ENCODE measurements around the gene MDK.
A peak's percentile ranks its signal among the peaks of the same experiment; 100 is the strongest.

MDK gene

GRCh38 chr11:46348566-46349401 lies 32.7 kb upstream of the MDK start:
- peak; percentile 85 for DNase-seq

DNA sequence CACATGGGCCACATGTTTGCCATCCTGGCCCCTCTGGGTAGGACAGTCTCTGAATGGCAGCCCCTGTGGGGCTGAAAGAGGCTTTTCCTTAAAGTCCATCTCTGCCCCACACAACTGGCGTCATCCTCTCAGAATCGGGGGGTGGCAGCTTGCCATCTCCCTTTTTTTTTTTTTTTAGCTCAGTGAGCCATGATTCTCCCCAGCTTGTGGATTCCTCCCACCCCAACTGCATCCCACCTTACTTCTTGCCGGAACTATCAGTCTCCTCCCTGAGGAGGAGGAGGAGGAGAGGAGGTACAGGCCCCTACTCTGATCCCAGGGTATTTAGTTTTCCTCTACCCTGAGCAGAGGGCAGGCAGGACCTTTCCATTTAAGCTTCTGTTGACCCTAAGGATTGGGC lies 30.8 kb upstream of the MDK start:
- no peak for DNase-seq

GRCh38 chr11:46351148-46351547 lies 30.3 kb upstream of the MDK start:
- DNase-seq = no peak

GRCh38 chr11:46351606-46352005 lies 29.9 kb upstream of the MDK start:
- no peak for DNase-seq

DNA sequence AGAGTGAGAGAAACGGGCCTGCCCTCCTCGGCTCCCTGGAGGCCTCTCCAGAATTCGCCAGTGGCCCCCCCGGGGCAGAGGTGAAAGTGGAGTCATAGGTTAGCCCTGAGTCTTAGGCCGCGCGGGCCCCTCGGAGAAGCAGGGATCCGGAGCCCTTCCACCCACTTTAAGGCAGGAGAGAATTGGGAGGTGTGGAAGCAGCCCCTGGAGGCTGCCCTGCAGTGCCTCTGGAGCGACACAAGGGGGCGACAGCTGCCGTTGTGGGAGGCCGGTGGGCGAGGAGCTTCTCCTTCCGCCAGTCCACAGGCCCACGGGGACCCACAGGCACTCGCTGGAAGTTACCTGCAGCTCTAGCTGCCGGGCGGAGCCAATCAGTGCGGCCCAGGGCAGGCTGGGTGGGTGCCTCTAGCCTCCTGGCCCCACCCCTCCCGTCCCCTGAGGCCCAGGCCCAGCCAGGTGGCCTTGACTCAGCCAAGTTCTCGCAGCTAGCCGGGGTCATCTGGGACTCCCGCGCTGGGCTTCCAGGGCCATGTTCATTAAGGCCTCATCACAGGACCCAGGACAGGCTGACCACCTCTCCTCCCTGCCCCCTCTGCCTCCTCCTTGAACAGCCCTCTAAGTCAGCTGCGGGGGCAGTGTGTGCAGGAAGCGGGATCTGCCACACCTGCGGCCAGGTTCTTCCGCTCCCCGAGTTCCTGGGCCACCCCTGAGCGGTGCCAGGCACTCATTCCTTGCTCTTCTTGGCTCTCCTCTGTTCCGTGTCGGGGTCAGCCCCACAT lies 29.2 kb upstream of the MDK start:
- DNase-seq = peak; percentile 71

- peak; percentile 48 for DNase-seq
Measured at GRCh38 chr11:46353698-46354097, 27.8 kb upstream of the MDK start.

DNA sequence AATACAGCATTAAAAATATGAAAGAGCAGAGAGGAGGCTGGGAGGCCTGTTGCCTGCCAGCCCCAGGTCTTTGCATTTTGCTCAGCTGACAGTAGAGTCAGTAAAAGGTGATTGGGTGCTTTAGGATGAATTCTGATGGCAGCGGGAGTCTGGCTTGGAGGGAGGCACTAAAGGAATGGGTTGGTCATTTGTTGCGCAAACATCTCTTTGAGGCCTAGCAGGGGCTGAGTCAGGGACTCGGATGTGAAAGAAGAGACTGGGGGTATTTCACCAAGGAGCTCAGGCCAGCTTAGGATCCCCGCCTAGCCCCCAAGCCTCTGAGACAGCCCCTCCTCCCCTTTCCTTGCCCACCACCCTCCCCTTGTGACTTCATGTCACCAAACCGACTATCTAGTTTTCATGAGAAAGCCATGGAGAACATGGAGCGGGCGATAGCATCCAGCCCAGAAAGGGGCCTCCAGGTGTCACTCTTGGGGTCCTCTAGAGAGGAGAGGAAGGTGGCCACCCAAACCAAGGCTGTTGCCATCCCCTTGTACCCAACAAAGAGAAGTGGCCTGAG lies 24.5 kb upstream of the MDK start:
- no peak for DNase-seq

DNA sequence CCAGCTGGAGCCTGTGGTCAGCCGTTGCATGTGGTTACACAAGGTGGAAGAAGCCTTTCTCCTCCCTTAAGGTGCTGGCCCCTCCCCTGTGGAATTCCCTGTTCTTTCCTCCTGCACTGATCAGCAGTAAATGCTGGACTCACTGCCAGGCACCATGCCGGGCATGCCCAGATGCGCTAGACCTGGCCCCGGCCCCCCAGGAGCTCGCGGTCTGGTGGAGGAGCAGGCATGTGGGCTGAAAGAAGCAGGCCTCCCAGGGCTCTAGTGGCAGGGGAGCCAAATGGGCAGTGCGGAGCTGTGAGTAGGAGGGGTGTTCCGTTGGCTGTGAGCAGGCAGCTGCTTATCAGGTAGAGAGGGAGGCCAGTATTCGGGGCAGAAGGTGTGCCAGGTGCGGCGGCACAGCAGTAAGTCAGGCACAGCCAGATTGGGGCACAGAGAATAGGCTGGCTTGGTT lies 24.0 kb upstream of the MDK start:
- no peak for DNase-seq

- no peak for DNase-seq
Measured at GRCh38 chr11:46359953-46360352, 21.5 kb upstream of the MDK start.

- no peak for DNase-seq
Measured at GRCh38 chr11:46360878-46361277, 20.6 kb upstream of the MDK start.

- DNase-seq = peak; percentile 82
Measured at GRCh38 chr11:46361283-46362155, 19.9 kb upstream of the MDK start.

DNA sequence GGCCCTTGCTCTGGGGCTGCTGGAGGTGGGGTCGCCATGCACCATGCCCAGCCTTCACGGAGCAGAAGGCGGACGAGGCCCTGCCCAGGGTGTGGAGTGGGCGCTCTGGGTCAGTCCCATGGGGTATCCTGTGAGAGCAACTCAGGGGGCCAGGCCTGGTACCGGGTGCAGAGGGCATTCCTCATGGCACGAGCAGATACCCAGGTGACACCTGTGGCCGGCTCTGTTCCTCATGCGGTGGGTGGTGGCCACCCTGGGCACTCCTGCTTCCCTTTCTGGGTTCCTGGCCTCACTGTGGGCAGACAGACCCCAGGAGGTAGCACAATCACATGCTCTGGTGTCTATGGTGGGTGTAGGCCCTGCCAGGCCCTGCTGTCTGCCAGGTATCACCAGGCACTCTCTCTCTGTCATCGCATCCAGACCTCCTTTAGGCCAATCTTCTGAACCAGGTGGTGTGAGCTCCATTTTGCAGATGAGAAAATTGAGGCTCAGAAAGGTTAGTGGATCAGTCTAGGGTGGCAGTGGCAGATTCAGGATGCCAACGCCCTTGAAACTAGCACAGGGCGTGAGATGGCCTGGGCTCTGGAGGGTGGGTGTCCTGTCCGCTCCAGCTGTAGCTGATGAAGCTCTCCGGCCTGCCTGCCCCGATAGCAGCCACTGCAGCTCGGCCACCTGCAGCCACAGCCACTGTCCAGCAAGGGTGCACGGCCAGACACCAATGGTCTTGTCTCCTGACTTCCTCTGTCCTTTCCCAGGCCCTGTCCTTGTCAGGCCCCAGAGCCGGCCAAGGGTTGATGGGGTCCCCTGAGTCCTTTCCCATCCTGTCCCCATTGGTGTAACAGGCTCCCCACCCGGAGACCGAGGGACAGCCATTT lies 19.1 kb upstream of the MDK start:
- no peak for DNase-seq

DNA sequence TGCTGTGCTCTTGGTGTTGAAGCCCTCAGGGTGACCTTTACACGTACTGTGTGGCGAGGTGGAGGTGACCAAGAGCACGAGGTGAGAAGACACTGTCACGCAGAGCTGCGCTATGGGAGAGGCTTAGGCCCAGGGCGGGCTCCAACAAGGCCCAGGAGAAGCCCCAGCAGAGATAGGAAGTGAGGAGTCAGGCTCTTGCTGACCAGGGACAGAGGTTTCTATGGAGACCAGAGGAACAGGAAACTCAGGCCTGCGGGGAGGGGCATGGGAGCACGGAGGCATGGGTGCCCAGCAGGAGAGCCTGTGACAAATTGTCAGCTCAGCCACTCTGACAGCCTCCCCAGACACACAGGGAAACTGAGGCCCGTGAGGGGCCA lies 18.4 kb upstream of the MDK start:
- no peak for DNase-seq

DNA sequence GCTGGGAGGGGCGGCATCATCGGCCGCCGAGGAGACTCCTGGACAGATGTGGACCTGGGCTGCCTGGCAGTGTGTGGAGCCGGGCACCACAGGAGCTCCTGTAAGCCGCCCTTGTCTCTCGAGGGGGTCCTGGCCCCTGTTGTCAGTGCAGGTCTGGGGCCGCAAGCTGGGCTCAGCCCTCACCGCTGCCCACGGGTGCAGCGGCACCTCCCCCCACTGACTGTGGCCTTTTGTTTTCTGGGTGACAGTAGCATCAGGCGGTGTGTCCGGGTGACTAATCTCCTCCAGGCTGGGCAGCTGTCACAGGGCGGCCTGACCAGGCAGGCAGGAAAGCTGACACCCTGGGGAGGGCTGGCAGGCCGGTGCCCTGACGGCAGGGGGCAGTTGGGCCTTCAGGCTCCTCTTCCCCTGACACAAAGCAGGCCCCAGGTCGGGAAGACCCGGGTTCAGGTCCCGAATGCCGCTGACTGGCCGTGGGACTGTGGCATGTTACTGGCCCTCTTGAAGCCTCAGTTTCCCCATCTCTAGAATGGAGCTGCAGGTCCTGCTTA lies 17.9 kb upstream of the MDK start:
- DNase-seq = no peak

GRCh38 chr11:46364056-46364455 lies 17.4 kb upstream of the MDK start:
- no peak for DNase-seq

DNA sequence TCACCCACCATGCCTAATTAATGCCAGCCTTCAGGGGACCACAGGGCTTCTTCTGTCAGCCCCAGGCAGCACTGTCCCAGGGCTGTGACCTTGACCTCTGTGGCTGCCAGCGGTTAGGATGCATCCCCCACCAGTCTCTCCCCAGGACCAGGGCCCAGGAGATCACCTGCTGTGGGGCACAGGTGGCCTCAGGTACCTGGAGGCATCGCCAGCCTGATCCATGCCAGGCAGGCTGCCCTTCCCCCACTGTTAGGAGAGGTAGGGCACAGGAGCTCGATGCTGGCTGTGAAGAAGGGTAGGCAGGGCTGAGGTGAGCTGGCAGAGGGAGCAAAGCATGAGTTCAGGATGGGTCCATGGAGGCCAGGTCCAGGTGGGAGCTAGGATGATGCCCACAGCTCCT lies 16.7 kb upstream of the MDK start:
- no peak for DNase-seq

- DNase-seq = no peak
Measured at GRCh38 chr11:46366260-46366659, 15.2 kb upstream of the MDK start.

DNA sequence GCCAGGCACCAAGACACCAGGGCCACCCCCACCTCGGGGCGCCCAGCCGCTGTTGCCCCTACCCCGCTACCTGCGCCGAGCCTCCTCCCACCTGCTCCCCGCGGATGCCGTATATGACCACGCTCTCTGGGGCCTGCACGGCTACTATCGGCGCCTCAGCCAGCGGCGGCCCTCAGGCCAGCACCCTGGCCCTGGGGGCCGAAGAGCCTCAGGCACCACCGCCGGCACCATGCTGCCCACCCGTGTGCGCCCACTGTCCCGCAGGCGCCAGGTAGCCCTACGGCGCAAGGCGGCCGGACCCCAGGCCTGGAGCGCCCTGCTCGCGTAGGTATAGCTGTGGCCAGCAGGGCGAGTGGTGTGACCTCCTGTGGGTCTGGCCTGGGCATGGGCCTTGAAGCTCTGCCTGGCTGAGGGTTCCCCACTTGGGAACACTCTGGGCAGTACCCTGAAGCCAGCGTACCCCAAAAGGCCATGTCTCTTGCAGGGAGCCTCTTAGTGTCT lies 14.8 kb upstream of the MDK start:
- DNase-seq = no peak

DNA sequence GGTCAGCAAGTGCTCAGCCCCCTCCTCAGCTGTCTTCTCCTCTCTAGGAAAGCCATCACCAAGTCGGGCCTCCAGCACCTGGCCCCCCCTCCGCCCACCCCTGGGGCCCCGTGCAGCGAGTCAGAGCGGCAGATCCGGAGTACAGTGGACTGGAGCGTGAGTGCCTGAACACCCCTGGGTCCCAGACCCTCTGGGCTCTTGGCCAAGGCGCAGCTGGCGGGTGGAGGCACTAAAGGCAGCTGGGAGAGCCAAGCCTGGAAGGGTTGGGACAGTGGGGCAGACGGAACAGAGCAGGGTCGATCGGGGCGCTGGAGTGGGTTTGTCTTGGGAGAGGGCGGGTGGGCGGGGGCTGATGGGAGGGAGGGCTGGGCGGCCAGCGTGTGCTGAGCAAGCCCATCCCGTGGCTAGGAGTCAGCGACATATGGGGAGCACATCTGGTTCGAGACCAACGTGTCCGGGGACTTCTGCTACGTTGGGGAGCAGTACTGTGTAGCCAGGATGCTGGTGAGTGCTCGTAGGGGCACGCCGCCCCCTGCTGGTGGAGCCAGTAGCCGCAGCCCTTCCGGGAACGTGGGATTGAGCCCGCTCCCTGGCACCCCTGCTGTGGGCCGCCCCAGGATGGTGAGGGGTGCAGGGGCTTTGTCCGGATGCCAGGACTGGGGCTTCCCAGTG lies 14.1 kb upstream of the MDK start:
- DNase-seq = peak; percentile 74

DNA sequence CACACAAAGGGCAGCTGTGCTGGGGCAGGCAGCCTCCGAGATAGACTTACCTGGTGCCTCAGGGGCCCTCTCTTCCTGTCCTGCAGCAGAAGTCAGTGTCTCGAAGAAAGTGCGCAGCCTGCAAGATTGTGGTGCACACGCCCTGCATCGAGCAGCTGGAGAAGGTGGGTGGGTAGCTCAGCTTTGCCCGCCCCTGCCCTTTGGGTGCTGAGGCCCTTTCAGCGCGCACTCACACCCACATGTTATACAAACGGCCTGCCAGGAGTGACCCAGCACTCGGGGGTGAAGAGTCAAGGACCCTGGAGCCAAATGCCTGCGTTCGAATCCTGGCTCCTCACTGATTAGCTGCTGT lies 13.6 kb upstream of the MDK start:
- DNase-seq = no peak
